PC-9 (cell line): ENCODE measurements around the gene MAP4. TPM values are rescaled to one million over a fixed set of nuclear protein-coding genes. Genes with fewer than 3 reads are reported as not detected.

Experiments used
- BruUV-seq: library from RNA; stranded (reverse); fragments of 400-500 nt; replicated peaks from 2 replicates; lab custom pipeline; 2021; lab: Mats Ljungman, UMichigan
- CTCF ChIA-PET: fragments of 300-600 bp; sonication (Branson Sonifier 250); formaldehyde crosslinking; loops from one replicate; lab custom pipeline; 2022; ENCODE audit warnings: antibody characterized with exemption; lab: Charles Lee
- POLR2A ChIA-PET: fragments of 300-600 bp; sonication (Branson Sonifier 250); formaldehyde crosslinking; loops from one replicate; lab custom pipeline; 2022; ENCODE audit warnings: antibody characterized with exemption; ENCODE audit not compliant: unreplicated experiment; lab: Charles Lee
- DNase-seq, 2 experiments: peaks; one replicate each; pipeline versions ENCODE4 v3.0.0 to v3.0.0-alpha.2; 2015 to 2022; ENCODE audit warnings: mixed read lengths in 1 of 2
- H2AFZ ChIP-seq: fragments of 200-600 bp; sonication (generic); 2 replicates; pipeline ENCODE4 v1.8.1; 2017; ENCODE audit warnings: antibody characterized with exemption
- H3F3A ChIP-seq: fragments of 200-600 bp; sonication (generic); 2 replicates; pipeline ENCODE4 v1.8.1; 2017; ENCODE audit warnings: antibody characterized with exemption, mild to moderate bottlenecking, low read depth; ENCODE audit not compliant: insufficient read depth
- H3K27ac ChIP-seq: fragments of 200-600 bp; sonication (generic); 2 replicates; pipeline ENCODE4 v1.6.1; 2016; ENCODE audit warnings: mixed run types
- H3K27me3 ChIP-seq: fragments of 200-600 bp; sonication (generic); 2 replicates; pipeline ENCODE4 v1.6.1; 2016; ENCODE audit warnings: low read depth, mixed run types; ENCODE audit not compliant: insufficient read depth
- H3K36me3 ChIP-seq: fragments of 200-600 bp; sonication (generic); 2 replicates; pipeline ENCODE4 v1.6.1; 2016; ENCODE audit warnings: low read depth, mixed run types
- H3K4me1 ChIP-seq: fragments of 200-600 bp; sonication (generic); replicated peaks from 2 replicates; pipeline ENCODE4 v1.6.1; 2016; ENCODE audit warnings: mixed run types; ENCODE audit not compliant: insufficient read depth
- H3K4me2 ChIP-seq: fragments of 200-600 bp; sonication (generic); 2 replicates; pipeline ENCODE4 v1.6.1; 2017; ENCODE audit warnings: mixed run types
- H3K4me3 ChIP-seq: fragments of 200-600 bp; sonication (generic); 2 replicates; pipeline ENCODE4 v1.6.1; 2016; ENCODE audit warnings: mixed run types
- H3K79me2 ChIP-seq: fragments of 200-600 bp; sonication (generic); 2 replicates; pipeline ENCODE4 v1.6.1; 2017; ENCODE audit warnings: low read depth, mixed run types
- H3K9me2 ChIP-seq: fragments of 200-600 bp; sonication (generic); 2 replicates; pipeline ENCODE4 v1.8.1; 2017; ENCODE audit warnings: mild to moderate bottlenecking; ENCODE audit not compliant: insufficient read depth
- H3K9me3 ChIP-seq: fragments of 200-600 bp; sonication (generic); 2 replicates; pipeline ENCODE4 v1.8.1; 2016; ENCODE audit warnings: low read depth; ENCODE audit not compliant: insufficient read depth
- H4K20me1 ChIP-seq: fragments of 200-600 bp; sonication (generic); 2 replicates; pipeline ENCODE4 v1.8.1; 2017; ENCODE audit not compliant: insufficient read depth
- CTCF ChIP-seq: fragments of 200-600 bp; sonication (generic); conservative IDR thresholded peaks from 2 replicates; pipeline ENCODE4 v1.6.1; 2017; ENCODE audit warnings: mixed run types, antibody characterized with exemption, mild to moderate bottlenecking, moderate library complexity
- EZH2 ChIP-seq: fragments of 200-600 bp; sonication (generic); IDR thresholded peaks from 2 replicates; pipeline ENCODE4 v1.8.0; 2017; ENCODE audit warnings: antibody characterized with exemption, low read depth
- intact Hi-C: fragments of 100-400 bp; cut with micrococcal nuclease; formaldehyde crosslinking; loops from one replicate; pipeline ENCODE4 v1.10.0; 2022; ENCODE audit not compliant: unreplicated experiment
- total RNA-seq: library from RNA; stranded (reverse); gene quantifications from 2 replicates; pipeline ENCODE4 v1.2.3, GENCODE V29; 2021

Gene MAP4
- total RNA-seq, 1 experiment from 2014 or later = 187 TPM

DNA sequence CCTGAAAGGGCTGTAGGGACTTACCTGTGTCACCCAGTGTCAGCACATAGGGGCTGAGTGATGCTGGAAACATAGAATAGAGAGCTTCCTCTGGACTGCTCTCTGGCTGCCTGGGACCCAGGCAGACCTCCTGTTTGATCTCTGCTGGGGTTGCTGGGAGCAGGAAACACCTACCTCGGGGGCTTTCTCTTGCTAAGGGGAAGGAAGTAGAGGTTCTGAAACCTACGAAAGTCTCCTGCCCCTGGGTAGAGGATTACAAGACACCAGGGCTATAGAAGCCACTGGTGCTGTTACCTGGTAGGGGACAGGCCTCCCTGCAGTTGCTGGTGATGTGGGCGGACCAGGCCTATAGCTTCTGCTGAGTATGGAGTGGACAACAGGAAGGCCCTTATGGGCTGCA lies 131.6 kb downstream of the MAP4 start:
- ChIA-PET POLR2A (no interaction called here), CTCF (no interaction called here)
- Histone ChIP-seq H3K4me3 (no peak overlapping the region), H4K20me1 (no peaks in the 10 kb centered on the region), H3K9me3 (no peaks in the 10 kb centered on the region), H3K4me2 (no peak overlapping the region), H3K27me3 (no peaks in the 10 kb centered on the region), H3K9me2 (no peaks in the 10 kb centered on the region), H3K4me1 (no peaks in the 10 kb centered on the region), H2AFZ (no peak overlapping the region), H3K27ac (no peak overlapping the region), H3K79me2 (no peaks in the 10 kb centered on the region), H3F3A (no peaks in the 10 kb centered on the region), H3K36me3 (no peaks in the 10 kb centered on the region)
- no TSS peak for BruUV-seq
- intact Hi-C loops = no loop called here
- TF ChIP-seq EZH2 (no peak), CTCF (no peak)
- no peak for DNase-seq

DNA sequence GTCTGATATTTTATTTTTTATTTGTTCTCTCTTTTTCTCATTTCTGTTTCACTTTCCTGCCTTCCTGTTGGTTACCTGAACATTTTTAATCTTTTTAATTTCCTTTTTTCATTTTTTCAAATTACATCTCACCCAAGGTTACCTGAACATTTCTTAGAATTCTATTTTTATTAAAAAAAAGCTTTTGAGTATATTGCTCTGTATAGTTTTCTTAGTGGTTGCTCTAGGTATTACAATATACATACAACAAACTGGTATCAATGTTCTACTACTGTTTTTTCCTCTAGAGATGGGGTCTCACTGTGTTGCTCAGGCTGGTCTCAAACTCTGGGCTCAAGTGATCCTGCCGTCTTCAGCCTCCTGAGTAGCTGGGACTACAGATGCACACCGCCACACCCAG lies 133.9 kb downstream of the MAP4 start:
- no peak for TF ChIP-seq EZH2
- TF ChIP-seq CTCF = peak; percentile 29; the same call in 1 of the 2 replicates
- POLR2A ChIA-PET = interaction anchor here (0.6 kb wide), 1 partner anchor 79 kb away, joined by 3 read pairs; no protein-coding TSS in a partner anchor
- Histone ChIP-seq H3K4me3 (no peak overlapping the region), H2AFZ (no peak overlapping the region), H3K36me3 (no peaks in the 10 kb centered on the region), H4K20me1 (no peaks in the 10 kb centered on the region), H3K27me3 (no peaks in the 10 kb centered on the region), H3K27ac (no peak overlapping the region), H3K4me1 (no peaks in the 10 kb centered on the region), H3K9me3 (no peaks in the 10 kb centered on the region), H3K4me2 (no peak overlapping the region), H3F3A (no peaks in the 10 kb centered on the region), H3K79me2 (no peaks in the 10 kb centered on the region), H3K9me2 (no peaks in the 10 kb centered on the region)
- no TSS peak for BruUV-seq
- intact Hi-C loops = no loop called here
- no peak for DNase-seq
- CTCF ChIA-PET = no interaction called here

DNA sequence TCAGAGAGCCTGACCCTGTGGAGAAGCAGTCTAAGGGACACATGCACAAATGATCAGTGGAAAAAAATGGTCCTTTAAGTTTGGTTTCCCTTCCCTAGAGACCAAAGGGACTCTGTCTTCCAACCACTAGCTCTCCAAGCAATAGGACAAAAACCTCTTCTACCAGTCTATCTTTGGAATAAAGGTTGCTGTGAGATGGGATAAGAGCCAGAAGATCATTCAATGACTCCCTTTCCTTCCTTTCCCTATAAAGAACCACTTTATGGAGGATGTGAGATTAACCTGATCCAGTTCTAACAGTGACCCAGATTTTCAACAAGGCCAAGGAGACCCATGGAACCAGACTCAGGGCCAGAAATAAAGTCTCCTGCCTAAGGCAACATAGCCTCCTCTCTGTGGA lies 138.5 kb downstream of the MAP4 start:
- Histone ChIP-seq H3K4me3 (no peak overlapping the region), H2AFZ (no peak overlapping the region), H3K27me3 (no peaks in the 10 kb centered on the region), H3K79me2 (no peaks in the 10 kb centered on the region), H3K27ac (no peak overlapping the region), H3K9me3 (no peaks in the 10 kb centered on the region), H3K4me1 (no peaks in the 10 kb centered on the region), H3K36me3 (no peaks in the 10 kb centered on the region), H4K20me1 (no peaks in the 10 kb centered on the region), H3K9me2 (no peaks in the 10 kb centered on the region), H3F3A (no peaks in the 10 kb centered on the region; the same call in 1 of the 2 replicates), H3K4me2 (no peak overlapping the region)
- BruUV-seq = no TSS peak
- DNase-seq = no peak
- intact Hi-C loops = no loop called here
- CTCF ChIA-PET = no interaction called here
- TF ChIP-seq EZH2 (no peak), CTCF (no peak)
- POLR2A ChIA-PET = no interaction called here
